ENCODE results near the gene HDGFL2.

DNA sequence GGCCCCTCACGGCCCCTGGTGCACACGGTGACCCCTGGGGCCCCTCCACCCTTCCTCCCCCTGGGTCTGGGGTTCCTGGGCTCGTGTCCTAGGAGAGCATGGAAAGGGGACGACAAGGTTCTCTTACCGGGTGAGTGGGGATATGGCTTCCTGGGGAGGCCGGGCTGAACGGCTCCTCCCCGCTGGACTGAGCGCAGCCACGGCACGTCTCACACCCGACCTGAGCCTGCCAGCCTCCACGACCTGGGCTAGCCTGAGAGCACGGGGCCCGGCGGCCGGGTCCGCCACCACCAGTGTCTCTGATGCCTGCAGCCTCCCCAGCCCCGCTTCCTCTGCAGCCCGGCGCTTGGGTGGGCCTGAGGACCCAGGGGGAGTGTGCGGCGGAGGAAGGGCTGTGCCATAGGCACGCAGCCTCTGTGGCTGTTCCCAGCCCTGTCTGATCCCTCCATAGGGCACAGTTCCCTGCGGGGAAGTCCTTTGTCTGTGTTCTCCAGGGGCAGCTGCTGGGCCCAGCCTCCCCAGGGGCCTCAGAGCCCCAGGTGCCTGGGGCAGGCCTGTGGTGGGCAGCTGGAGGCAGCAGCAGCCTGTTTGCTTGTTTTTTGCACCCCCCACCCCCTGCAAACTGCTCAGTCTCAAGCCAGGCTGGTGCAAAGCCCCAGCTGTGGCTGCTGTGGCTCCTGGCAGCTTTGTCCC is 31.2 kb downstream of the HDGFL2 start:
- TF ChIP-seq, protein P1, sequence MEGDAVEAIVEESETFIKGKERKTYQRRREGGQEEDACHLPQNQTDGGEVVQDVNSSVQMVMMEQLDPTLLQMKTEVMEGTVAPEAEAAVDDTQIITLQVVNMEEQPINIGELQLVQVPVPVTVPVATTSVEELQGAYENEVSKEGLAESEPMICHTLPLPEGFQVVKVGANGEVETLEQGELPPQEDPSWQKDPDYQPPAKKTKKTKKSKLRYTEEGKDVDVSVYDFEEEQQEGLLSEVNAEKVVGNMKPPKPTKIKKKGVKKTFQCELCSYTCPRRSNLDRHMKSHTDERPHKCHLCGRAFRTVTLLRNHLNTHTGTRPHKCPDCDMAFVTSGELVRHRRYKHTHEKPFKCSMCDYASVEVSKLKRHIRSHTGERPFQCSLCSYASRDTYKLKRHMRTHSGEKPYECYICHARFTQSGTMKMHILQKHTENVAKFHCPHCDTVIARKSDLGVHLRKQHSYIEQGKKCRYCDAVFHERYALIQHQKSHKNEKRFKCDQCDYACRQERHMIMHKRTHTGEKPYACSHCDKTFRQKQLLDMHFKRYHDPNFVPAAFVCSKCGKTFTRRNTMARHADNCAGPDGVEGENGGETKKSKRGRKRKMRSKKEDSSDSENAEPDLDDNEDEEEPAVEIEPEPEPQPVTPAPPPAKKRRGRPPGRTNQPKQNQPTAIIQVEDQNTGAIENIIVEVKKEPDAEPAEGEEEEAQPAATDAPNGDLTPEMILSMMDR (IDR thresholded peaks at IDR 0.05) = no peak
- no peak for TF ChIP-seq POLR2AphosphoS5 (IDR thresholded peaks at IDR 0.05)

Data from prostate gland (tissue), 2 donors.